Ascending aorta (tissue), 2 donors: ENCODE data around the gene CD200R1L. TPM values are rescaled to one million over a fixed set of nuclear protein-coding genes. Genes with fewer than 3 reads are reported as not detected.

Experiments
- DNase-seq, 2 donors: peaks; one replicate each; pipeline ENCODE4 v3.0.0-alpha.2; 2019; ENCODE audit warnings: low spot score in 2 of 2
- H3K27ac ChIP-seq, 2 donors: fragments of 200-600 bp; sonication (generic); one replicate each; pipeline ENCODE4 v1.5.1; 2016 to 2017; ENCODE audit warnings: mild to moderate bottlenecking in 1 of 2
- H3K27me3 ChIP-seq: fragments of 200-600 bp; sonication (generic); one replicate; pipeline ENCODE4 v1.5.1; 2017
- H3K36me3 ChIP-seq, 2 donors: fragments of 200-600 bp; sonication (generic); one replicate each; pipeline ENCODE4 v1.5.1; 2016
- H3K4me1 ChIP-seq, 2 donors: fragments of 200-600 bp; sonication (generic); one replicate each; pipeline ENCODE4 v1.5.1; 2016 to 2017; ENCODE audit warnings: mild to moderate bottlenecking in 1 of 2
- H3K4me3 ChIP-seq, 2 donors: fragments of 200-600 bp; sonication (generic); one replicate each; pipeline ENCODE4 v1.5.1; 2016 to 2017; ENCODE audit warnings: mild to moderate bottlenecking in 1 of 2
- H3K9me3 ChIP-seq, 2 donors: fragments of 200-600 bp; sonication (generic); one replicate each; pipeline ENCODE4 v1.5.1; 2016
- CTCF ChIP-seq, 3 experiments: fragments of 200-600 bp in 2 of 3; fragments of 450-650 bp in 1 of 3; sonication (generic) in 2 of 3; IDR thresholded peaks; one replicate each; pipeline ENCODE4 v1.5.1; 2016 to 2019; ENCODE audit warnings: antibody characterized with exemption in 3 of 3, mild to moderate bottlenecking in 1 of 3, moderate library complexity in 1 of 3
- intact Hi-C: fragments of 100-400 bp; cut with DNase I; formaldehyde crosslinking; loops from one replicate; pipeline ENCODE4 v1.15.1; 2023
- total RNA-seq: library from RNA; depleted of rRNA; stranded (reverse); fragments of >200 nt; gene quantifications from one replicate; pipeline ENCODE4 v1.1.0, GENCODE V29; 2016

Gene CD200R1L
- total RNA-seq, 1 donor from 2014 or later = not detected

- no peaks in the 10 kb centered on the region for H3K4me1 ChIP-seq
- H3K9me3 ChIP-seq = peaks cover 0 to 3% of the 10 kb centered on the region in 2 donors
- H3K27me3 ChIP-seq = no peaks in the 10 kb centered on the region
- intact Hi-C loops = no loop called here
- no peaks in the 10 kb centered on the region for H3K36me3 ChIP-seq
- H3K4me3 ChIP-seq = no peak overlapping the region
- no peak for TF ChIP-seq CTCF (IDR thresholded peaks at IDR 0.05)
- no peak for DNase-seq
- H3K27ac ChIP-seq = no peak overlapping the region
These were observed 1.5 kb upstream of the CD200R1L start for GRCh38 chr3:112848196-112848595.

GRCh38 chr3:112847692-112848091 is 1.0 kb upstream of the CD200R1L start:
- intact Hi-C loops = no loop called here
- DNase-seq = no peak
- TF ChIP-seq CTCF (IDR thresholded peaks at IDR 0.05) = no peak
- H3K27ac ChIP-seq = no peak overlapping the region
- H3K9me3 ChIP-seq = peaks cover 0 to 3% of the 10 kb centered on the region in 2 donors
- H3K27me3 ChIP-seq = no peaks in the 10 kb centered on the region
- H3K36me3 ChIP-seq = no peaks in the 10 kb centered on the region
- H3K4me1 ChIP-seq = no peaks in the 10 kb centered on the region
- H3K4me3 ChIP-seq = no peak overlapping the region

- H3K36me3 ChIP-seq = no peaks in the 10 kb centered on the region
These were observed 892 bp downstream of the CD200R1L start for GRCh38 chr3:112845772-112846171.

DNA sequence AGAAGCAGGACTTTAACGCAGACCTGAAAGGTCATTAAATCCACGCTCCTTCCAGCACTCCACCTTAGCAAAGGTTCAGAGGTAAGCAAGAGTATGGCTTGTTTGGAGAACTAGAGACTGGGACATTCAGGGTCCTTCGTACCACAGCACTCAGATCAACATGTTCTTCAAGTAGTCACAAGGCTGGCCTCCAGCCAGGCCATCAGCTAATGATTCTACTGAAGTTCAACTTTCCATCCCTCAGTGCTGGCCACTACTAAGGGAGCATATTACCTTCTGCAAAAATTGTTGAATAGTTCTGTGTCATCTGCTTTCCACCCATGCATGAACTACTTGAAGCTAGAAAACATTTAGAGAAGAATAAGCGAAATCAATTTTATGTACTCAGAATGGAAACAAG is 17.6 kb downstream of the CD200R1L start:
- no peak for TF ChIP-seq CTCF (IDR thresholded peaks at IDR 0.05)
- H3K36me3 ChIP-seq = no peaks in the 10 kb centered on the region

More at GRCh38 chr3:112845772-112846171, 892 bp downstream of the CD200R1L start:
- DNase-seq = no peak
- no peaks in the 10 kb centered on the region for H3K9me3 ChIP-seq
- H3K4me1 ChIP-seq = no peaks in the 10 kb centered on the region
- no peak overlapping the region for H3K27ac ChIP-seq
- no peak overlapping the region for H3K4me3 ChIP-seq
- H3K27me3 ChIP-seq = no peaks in the 10 kb centered on the region
- TF ChIP-seq CTCF (IDR thresholded peaks at IDR 0.05) = no peak
- intact Hi-C loops = no loop called here

DNA sequence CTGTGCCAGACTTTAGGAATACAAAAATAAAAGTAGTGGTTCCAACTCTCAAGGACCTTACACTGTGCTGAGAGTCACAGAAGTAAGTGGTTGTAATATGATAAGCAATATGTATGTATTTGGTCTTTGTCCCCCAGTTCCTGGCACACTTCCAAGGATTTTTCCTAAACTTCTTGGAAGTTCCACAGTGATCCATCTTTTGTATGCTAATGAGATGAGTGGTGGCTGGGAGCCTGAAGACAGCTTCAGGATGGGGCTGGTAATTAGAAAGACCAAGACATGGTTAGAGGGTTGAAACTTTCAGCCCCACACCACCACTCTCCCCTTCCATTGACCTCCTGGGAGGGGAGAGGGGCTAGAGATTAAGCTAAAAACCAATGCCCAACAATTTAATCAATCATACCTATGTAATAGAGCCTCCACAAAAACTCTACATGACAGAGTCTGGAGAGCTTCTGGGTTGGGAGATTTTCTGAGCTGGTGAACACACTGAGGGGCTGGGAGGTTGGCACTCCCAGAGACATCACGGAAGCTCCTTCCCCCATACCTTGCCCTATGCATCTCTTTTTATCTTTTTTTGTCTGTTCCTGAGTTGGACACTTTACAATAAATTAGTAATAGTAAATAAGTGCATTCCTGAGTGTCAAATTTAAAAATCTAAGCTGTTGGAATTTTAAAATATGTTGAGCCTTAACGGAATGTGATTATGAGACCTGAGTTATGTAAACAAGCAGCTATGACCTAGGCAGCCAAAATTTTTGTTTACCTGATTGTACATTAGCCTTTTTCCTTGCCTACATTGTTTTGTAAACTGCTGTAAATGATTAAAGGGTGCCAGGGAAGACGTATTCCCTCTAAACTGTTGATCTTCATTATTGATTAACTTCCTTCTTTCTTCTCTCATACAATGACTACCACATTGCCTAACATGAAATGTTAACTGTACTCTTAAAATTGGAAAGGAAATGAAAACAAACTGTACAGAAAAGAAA is 24.3 kb downstream of the CD200R1L start:
- no peak overlapping the region for H3K4me3 ChIP-seq
- no peak for DNase-seq
- no peaks in the 10 kb centered on the region for H3K9me3 ChIP-seq
- H3K4me1 ChIP-seq = no peaks in the 10 kb centered on the region
- intact Hi-C loops = no loop called here
- no peak overlapping the region for H3K27ac ChIP-seq
- TF ChIP-seq CTCF (IDR thresholded peaks at IDR 0.05) = no peak
- no peaks in the 10 kb centered on the region for H3K36me3 ChIP-seq
- H3K27me3 ChIP-seq = no peaks in the 10 kb centered on the region

More for the DNA sequence above, 17.6 kb downstream of the CD200R1L start:
- intact Hi-C loops = no loop called here
- no peaks in the 10 kb centered on the region for H3K4me1 ChIP-seq
- no peaks in the 10 kb centered on the region for H3K27me3 ChIP-seq
- H3K9me3 ChIP-seq = no peaks in the 10 kb centered on the region
- H3K4me3 ChIP-seq = no peak overlapping the region
- no peak overlapping the region for H3K27ac ChIP-seq
- DNase-seq = no peak
